Stimulated activated CD4-positive, alpha-beta T cell treated with anti-CD3 and anti-CD28 coated beads, Interleukin-12 subunit alpha, Interleukin-12 subunit beta, amount 100 ng/mL, for 48 hours (primary cell): Measurements from ENCODE around the gene GRAMD2B.

Experiments used
- DNase-seq, 3 donors: peaks; one replicate each; pipeline ENCODE4 v3.0.0-alpha.2; 2020; ENCODE audit warnings: low read depth in 2 of 3, low spot score in 1 of 3

The GRAMD2B gene

GRCh38 chr5:126535856-126536545 is 112.8 kb downstream of the GRAMD2B start:
- DNase-seq: no peak

- no peak for DNase-seq
Measured at GRCh38 chr5:126536874-126537273, 113.7 kb downstream of the GRAMD2B start.

- no peak for DNase-seq
Measured at GRCh38 chr5:126538579-126538978, 115.4 kb downstream of the GRAMD2B start.

GRCh38 chr5:126540631-126541030 is 117.4 kb downstream of the GRAMD2B start:
- no peak for DNase-seq

- DNase-seq: no peak
Measured at GRCh38 chr5:126542441-126542840, 119.2 kb downstream of the GRAMD2B start.

GRCh38 chr5:126543009-126543408 is 119.8 kb downstream of the GRAMD2B start:
- no peak for DNase-seq

GRCh38 chr5:126543660-126544059 is 120.5 kb downstream of the GRAMD2B start:
- DNase-seq: no peak
